KOPT-K1 (cell line): ENCODE data around the gene GGPS1.
A peak's percentile ranks its signal among the peaks of the same experiment; 100 is the strongest.

Source experiments
- H3K27ac ChIP-seq: fragments of 200-600 bp; sonication (generic); 2 replicates; pipeline ENCODE4 v1.5.1; 2016; ENCODE audit warnings: antibody characterized with exemption, mild to moderate bottlenecking, low read depth, low read length; ENCODE audit not compliant: poor library complexity, severe bottlenecking
- H3K36me3 ChIP-seq: fragments of 200-600 bp; sonication (generic); 2 replicates; pipeline ENCODE4 v1.5.1; 2017; ENCODE audit warnings: antibody characterized with exemption, mild to moderate bottlenecking, low read length, moderate library complexity; ENCODE audit not compliant: insufficient read depth
- H3K9me3 ChIP-seq: fragments of 200-600 bp; sonication (generic); 2 replicates; pipeline ENCODE4 v1.5.1; 2017; ENCODE audit warnings: antibody characterized with exemption, low read length, mild to moderate bottlenecking; ENCODE audit not compliant: insufficient read depth, poor library complexity, severe bottlenecking

Gene GGPS1

DNA sequence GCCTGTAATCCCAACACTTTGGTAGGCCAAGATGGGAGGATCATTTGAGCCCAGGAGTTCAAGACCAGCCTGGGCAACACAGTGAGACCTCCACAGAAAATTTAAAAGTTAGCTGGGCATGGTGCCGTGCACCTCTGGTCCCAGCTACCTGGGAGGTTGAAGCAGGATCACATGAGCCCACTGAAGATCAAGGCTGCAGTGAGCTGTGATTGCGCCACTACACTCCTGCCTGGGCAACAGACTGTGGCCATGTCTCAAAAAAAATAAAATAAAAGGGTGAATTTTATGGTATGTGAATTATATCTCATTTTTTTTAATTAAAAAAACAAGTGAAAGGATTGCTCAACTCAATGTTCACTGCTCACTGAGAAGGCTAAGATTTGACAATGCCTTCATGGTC is 9.1 kb upstream of the GGPS1 start:
- peaks cover 54% of the 10 kb centered on the region for H3K36me3 ChIP-seq
- H3K9me3 ChIP-seq, result no peaks in the 10 kb centered on the region
- no peak overlapping the region for H3K27ac ChIP-seq

DNA sequence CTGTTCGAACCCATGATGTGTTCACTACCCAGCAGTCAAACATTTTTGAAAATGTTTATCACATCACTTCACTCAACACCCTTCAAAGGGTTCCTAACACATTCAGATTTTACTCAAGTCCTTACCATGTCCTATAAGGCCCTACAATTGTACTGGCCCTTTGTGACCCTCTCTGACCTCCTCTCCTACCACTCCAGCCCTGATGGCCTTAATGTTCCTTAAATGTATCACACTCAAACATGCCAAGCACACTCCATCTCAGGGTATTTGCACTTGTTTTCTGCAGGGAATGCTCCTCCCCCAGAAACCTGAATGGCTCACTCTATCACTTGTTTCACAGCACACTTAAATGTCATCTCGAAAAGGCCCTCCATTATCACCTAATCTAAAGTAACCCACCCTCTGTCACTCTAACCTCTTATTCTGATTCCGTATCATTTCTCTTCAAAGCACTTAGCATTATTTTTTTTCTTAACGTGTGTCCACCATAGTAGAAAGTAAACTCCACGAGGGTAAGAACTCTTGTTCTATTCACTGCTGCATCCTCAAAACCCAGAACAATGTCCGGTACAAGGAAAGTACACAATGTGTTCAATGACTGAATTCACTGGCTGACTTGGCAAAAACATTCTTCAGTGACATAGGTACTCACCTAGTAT is 7.7 kb upstream of the GGPS1 start:
- peaks cover 61% of the 10 kb centered on the region for H3K36me3 ChIP-seq
- no peak overlapping the region for H3K27ac ChIP-seq
- no peaks in the 10 kb centered on the region for H3K9me3 ChIP-seq

GRCh38 chr1:235324296-235324695 is 4.1 kb upstream of the GGPS1 start:
- Histone ChIP-seq H3K36me3 (peaks cover 51% of the 10 kb centered on the region), H3K9me3 (no peaks in the 10 kb centered on the region), H3K27ac (peak overlapping the region; percentile 87)

DNA sequence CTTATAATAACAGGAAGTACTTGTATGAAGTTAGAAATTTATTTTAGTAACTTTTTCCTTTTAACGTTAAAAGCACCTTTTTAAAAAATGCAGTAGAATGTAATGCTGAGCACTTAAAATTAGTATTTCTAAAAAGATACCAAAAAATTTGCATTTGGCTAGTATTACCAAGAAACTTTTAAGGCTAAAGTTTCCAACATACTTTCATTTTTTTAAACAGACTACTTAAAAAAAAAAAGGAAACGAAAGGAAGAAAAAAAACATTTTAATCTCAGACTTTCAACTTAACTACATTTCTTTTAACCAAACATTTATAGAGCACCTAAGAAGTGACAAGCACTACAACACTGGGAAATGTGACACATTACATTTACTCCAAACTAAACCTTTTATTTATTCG is 3.2 kb upstream of the GGPS1 start:
- no peaks in the 10 kb centered on the region for H3K9me3 ChIP-seq
- H3K36me3 ChIP-seq, result peaks cover 45% of the 10 kb centered on the region
- peak overlapping the region; percentile 87 for H3K27ac ChIP-seq

- Histone ChIP-seq H3K9me3 (no peaks in the 10 kb centered on the region), H3K36me3 (peaks cover 41% of the 10 kb centered on the region), H3K27ac (peak overlapping the region; percentile 87)
Measured at GRCh38 chr1:235325854-235326253, 2.5 kb upstream of the GGPS1 start.

GRCh38 chr1:235326719-235327558 is 1.4 kb upstream of the GGPS1 start:
- Histone ChIP-seq H3K27ac (peak overlapping the region; percentile 87), H3K9me3 (no peaks in the 10 kb centered on the region), H3K36me3 (peaks cover 41% of the 10 kb centered on the region)

DNA sequence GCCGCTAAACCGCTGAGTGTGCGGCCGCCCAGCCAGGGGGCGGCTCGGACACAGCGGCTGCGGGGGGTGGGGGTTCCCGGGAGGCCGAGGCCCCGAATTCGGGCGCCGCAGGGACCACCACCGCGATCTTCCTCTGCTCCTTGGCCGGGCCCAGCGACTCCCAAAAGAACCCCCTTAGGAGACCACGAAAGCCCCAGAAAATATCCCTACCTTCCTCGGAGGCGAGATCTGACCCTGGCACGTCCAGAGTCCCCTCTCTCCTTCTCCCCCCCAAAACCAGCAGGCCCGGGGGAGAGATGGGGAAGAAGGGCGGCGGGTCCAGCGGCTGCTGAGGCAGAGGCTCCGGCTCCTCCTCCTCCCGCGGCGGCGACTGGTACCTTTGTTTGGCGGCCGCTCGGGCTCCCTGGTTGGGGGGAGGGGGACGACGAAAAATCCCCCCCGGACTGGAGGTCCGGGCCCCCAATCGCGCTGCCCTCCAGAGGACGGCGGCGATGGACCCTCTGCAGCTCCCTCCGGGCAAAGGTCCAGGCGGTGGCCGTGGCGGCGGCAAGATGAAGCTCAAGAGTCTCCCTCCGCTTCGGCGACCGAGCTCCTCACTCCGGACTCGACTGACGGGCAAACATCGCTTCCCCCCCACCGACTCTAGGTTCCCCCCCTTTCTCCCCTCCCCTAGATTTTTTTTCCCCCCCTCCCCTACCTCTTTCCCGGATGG is 655 bp upstream of the GGPS1 start, which contains the start of gene ARID4B:
TSS of gene ARID4B (minus strand) at position 621 of the 712 bp plus-strand sequence. CDS start 1,260 bp downstream, outside the sequence.
- Histone ChIP-seq H3K27ac (peak within 1 kb of the TSS; percentile 87), H3K36me3 (peaks cover 38% of the 10 kb centered on the region), H3K9me3 (no peaks in the 10 kb centered on the region)

GRCh38 chr1:235329139-235329902 is 951 bp downstream of the GGPS1 start:
- Histone ChIP-seq H3K36me3 (peaks cover 31% of the 10 kb centered on the region), H3K27ac (peak overlapping the region; percentile 87), H3K9me3 (no peaks in the 10 kb centered on the region)

GRCh38 chr1:235330918-235331285 is 2.5 kb downstream of the GGPS1 start:
- no peak overlapping the region for H3K27ac ChIP-seq
- H3K36me3 ChIP-seq, result peaks cover 37% of the 10 kb centered on the region
- H3K9me3 ChIP-seq, result no peaks in the 10 kb centered on the region

DNA sequence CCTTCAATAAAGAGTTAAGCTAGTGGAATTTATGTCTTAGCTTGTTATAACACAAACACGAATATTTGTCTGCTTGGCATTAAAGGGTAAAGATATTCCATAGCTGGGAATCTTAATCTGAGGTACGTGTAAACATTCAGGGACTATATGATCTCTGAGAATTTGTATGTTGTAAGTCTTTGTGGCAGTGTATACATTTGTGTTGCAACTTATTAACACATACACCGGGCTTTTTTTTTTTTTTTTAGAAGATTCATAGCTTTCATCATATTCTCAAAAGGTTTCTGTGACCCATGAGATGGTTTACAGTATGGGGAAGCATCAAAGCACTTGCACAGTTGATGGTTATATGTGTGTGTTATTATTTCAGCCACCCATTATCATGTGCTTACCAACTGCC is 3.0 kb downstream of the GGPS1 start:
- Histone ChIP-seq H3K27ac (no peak overlapping the region), H3K9me3 (no peaks in the 10 kb centered on the region), H3K36me3 (peaks cover 37% of the 10 kb centered on the region)

DNA sequence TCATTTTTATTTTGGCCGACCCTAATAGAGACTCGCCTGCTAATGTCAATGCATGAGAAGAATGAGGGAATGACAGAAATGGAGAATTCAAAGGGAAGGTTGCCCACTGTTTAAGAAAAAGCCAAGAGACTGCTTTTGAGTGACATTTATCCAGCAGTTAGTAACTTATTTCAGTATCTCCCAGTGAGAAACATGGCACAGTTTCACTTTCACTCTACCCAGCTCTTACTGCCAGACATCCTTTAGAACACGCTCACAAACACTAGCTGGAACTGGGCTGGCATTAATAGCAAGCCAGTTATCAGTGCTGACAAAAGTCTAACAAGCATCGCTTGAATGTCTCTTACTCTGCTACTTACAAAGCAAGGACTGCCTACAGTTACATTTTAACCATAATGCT is 8.5 kb downstream of the GGPS1 start:
- Histone ChIP-seq H3K27ac (peak overlapping the region; percentile 63), H3K36me3 (peaks cover 52% of the 10 kb centered on the region)

DNA sequence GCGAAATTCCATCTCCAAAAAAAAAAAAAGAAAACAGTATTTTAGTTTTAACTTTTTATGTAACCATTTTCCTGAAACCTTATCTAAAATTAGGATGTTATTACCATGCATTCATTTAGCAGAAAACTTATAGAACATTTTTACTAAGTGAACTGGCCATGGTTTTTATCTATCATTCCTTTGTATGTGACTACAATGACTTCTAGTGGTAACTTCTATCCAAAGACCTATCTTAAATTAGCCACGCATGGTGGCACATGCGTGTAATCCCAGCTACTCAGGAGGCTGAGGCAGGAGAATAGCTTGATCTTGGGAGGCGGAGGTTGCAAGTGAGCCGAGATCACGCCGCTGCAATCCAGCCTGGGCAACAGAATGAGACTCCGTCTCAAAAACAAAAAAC is 11.4 kb downstream of the GGPS1 start:
- peaks cover 62% of the 10 kb centered on the region for H3K36me3 ChIP-seq
- H3K9me3 ChIP-seq, result no peaks in the 10 kb centered on the region
- H3K27ac ChIP-seq, result no peak overlapping the region

More for the DNA sequence above, 8.5 kb downstream of the GGPS1 start:
- H3K9me3 ChIP-seq, result no peaks in the 10 kb centered on the region

GRCh38 chr1:235341334-235341733 is 13.0 kb downstream of the GGPS1 start:
- Histone ChIP-seq H3K9me3 (no peaks in the 10 kb centered on the region), H3K36me3 (peaks cover 53% of the 10 kb centered on the region), H3K27ac (no peak overlapping the region)

GRCh38 chr1:235342039-235342438 is 13.7 kb downstream of the GGPS1 start:
- no peaks in the 10 kb centered on the region for H3K9me3 ChIP-seq
- peaks cover 53% of the 10 kb centered on the region for H3K36me3 ChIP-seq
- no peak overlapping the region for H3K27ac ChIP-seq
